HG02943 (cell line): Measurements from ENCODE around the gene ZNF287.

Source experiments
- ATAC-seq: cut with Tn5 transposase; IDR thresholded peaks from one replicate; pipeline ENCODE4 v1.9.1; 2021; ENCODE audit warnings: mild to moderate bottlenecking, low read depth, moderate library complexity; ENCODE audit not compliant: unreplicated experiment

Gene ZNF287

GRCh38 chr17:16517477-16517876 lies 51.5 kb downstream of the ZNF287 start:
- no peak for ATAC-seq

- no peak for ATAC-seq
Measured at GRCh38 chr17:16516594-16517051, 52.4 kb downstream of the ZNF287 start.

GRCh38 chr17:16515933-16516332 lies 53.1 kb downstream of the ZNF287 start:
- ATAC-seq = no peak

- no peak for ATAC-seq
Measured at GRCh38 chr17:16513873-16514272, 55.1 kb downstream of the ZNF287 start.

- no peak for ATAC-seq
Measured at GRCh38 chr17:16512011-16512410, 57.0 kb downstream of the ZNF287 start.

- no peak for ATAC-seq
Measured at GRCh38 chr17:16511593-16511992, 57.4 kb downstream of the ZNF287 start.

GRCh38 chr17:16507918-16508533 lies 61.0 kb downstream of the ZNF287 start:
- no peak for ATAC-seq

- ATAC-seq = no peak
Measured at GRCh38 chr17:16506188-16506587, 62.8 kb downstream of the ZNF287 start.

GRCh38 chr17:16504984-16505383 lies 64.0 kb downstream of the ZNF287 start:
- ATAC-seq = no peak
